ENCODE results near the gene NOX5. TPM values are rescaled to one million over a fixed set of nuclear protein-coding genes. Genes with fewer than 3 reads are reported as not detected.

NOX5 gene
- total RNA-seq, 1 experiment from 2014 or later = 0.91 TPM

DNA sequence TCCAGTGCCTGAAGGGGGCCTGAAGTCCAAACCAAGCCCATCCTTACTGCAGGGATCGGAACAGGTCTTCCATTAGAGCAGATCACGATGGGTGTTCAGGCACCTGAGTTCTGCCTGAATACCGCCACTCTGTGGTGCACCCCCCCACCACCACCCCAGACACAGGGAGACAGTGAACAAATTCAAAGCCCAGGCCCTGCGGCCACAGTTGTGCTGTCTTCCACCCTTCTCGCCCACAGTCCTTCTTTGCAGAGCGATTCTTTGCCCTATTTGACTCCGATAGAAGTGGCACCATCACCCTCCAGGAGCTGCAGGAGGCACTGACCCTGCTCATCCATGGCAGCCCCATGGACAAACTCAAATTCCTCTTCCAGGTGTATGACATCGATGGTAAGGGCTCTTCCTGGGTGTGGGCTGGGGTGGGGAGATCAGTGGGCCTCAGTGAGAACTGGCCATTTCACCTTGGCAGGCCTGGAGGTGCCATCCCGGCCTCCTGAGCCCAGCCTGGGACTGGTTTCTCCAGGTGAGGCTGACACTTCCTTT lies 13.6 kb downstream of the NOX5 start:
- ChIA-PET POLR2A (no interaction called here), RAD21 (ENCODE audit: low non-redundant PET in 1 of 2, low total read pairs in 2 of 2, uncharacterized antibody in 2 of 2, unreplicated experiment in 2 of 2) (no interaction called here), CTCF (no interaction called here)
- no TSS peak for BruUV-seq (replicated peaks)
- Histone ChIP-seq H3K4me1 (ENCODE audit: control insufficient read depth in 1 of 2, insufficient read depth in 2 of 2, low read length in 2 of 2) (peaks cover 7 to 21% of the 10 kb centered on the region in 2 experiments; a peak in 3 of 4 replicates), H3K9me3 (ENCODE audit: control insufficient read depth in 1 of 2, insufficient read depth in 1 of 2, low read depth in 1 of 2, low read length in 2 of 2) (no peaks in the 10 kb centered on the region), H3K4me2 (ENCODE audit: low read length) (no peak overlapping the region), H3K9me2 (ENCODE audit: insufficient read depth) (no peaks in the 10 kb centered on the region), H3K27me3 (ENCODE audit: insufficient read depth, low read length) (no peaks in the 10 kb centered on the region), H3K27ac (ENCODE audit: low read depth, low read length) (no peak overlapping the region), H3K9ac (ENCODE audit: low read length) (no peak overlapping the region), H3K4me3 (replicated peaks in 1 of 2; ENCODE audit: low read depth in 1 of 2, low read length in 2 of 2) (no peak overlapping the region), H4K20me1 (ENCODE audit: insufficient read depth) (no peaks in the 10 kb centered on the region), H2AFZ (ENCODE audit: low read depth, low read length, poor library complexity, severe bottlenecking) (no peak overlapping the region), H3K36me3 (ENCODE audit: control insufficient read depth in 1 of 2, insufficient read depth in 2 of 2, low read length in 2 of 2) (no peaks in the 10 kb centered on the region), H3K79me2 (ENCODE audit: insufficient read depth, low read length) (no peaks in the 10 kb centered on the region)
- intact Hi-C loops (cut with micrococcal nuclease) = no loop called here
- TF ChIP-seq, protein P1, sequence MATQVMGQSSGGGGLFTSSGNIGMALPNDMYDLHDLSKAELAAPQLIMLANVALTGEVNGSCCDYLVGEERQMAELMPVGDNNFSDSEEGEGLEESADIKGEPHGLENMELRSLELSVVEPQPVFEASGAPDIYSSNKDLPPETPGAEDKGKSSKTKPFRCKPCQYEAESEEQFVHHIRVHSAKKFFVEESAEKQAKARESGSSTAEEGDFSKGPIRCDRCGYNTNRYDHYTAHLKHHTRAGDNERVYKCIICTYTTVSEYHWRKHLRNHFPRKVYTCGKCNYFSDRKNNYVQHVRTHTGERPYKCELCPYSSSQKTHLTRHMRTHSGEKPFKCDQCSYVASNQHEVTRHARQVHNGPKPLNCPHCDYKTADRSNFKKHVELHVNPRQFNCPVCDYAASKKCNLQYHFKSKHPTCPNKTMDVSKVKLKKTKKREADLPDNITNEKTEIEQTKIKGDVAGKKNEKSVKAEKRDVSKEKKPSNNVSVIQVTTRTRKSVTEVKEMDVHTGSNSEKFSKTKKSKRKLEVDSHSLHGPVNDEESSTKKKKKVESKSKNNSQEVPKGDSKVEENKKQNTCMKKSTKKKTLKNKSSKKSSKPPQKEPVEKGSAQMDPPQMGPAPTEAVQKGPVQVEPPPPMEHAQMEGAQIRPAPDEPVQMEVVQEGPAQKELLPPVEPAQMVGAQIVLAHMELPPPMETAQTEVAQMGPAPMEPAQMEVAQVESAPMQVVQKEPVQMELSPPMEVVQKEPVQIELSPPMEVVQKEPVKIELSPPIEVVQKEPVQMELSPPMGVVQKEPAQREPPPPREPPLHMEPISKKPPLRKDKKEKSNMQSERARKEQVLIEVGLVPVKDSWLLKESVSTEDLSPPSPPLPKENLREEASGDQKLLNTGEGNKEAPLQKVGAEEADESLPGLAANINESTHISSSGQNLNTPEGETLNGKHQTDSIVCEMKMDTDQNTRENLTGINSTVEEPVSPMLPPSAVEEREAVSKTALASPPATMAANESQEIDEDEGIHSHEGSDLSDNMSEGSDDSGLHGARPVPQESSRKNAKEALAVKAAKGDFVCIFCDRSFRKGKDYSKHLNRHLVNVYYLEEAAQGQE (IDR thresholded peaks at IDR 0.05; ENCODE audit: low read depth) = no peak
- no peak for TF ChIP-seq TCF7L2 (IDR thresholded peaks at IDR 0.05; ENCODE audit: borderline replicate concordance, extremely low read depth, insufficient read depth, insufficient read length)
- TF ChIP-seq POLR2A (IDR thresholded peaks at IDR 0.05; ENCODE audit: borderline replicate concordance, extremely low read depth, insufficient read depth, insufficient read length) = no peak
- no peak for TF ChIP-seq SRF (IDR thresholded peaks at IDR 0.05; ENCODE audit: low read depth)
- TF ChIP-seq EZH2 (IDR thresholded peaks at IDR 0.05) = no peak
- no peak for TF ChIP-seq RAD21 (IDR thresholded peaks at IDR 0.05; ENCODE audit: low read depth)
- no peak for TF ChIP-seq CBX3 (IDR thresholded peaks at IDR 0.05; ENCODE audit: low read depth)
- no peak for DNase-seq (ENCODE audit: low read depth, low spot score)
- no peak for ATAC-seq
